Vagina (tissue), 2 donors: ENCODE results near the gene UBE2E2.

Experiments
- CTCF ChIP-seq, 3 experiments: fragments of 450-650 bp in 2 of 3; fragments of 200-600 bp in 1 of 3; sonication (generic) in 1 of 3; IDR thresholded peaks; one replicate each; pipeline ENCODE4 v1.5.1; 2017 to 2019; ENCODE audit warnings: antibody characterized with exemption in 3 of 3, mild to moderate bottlenecking in 2 of 3, moderate library complexity in 2 of 3
- POLR2A ChIP-seq, 2 donors: fragments of 450-650 bp; IDR thresholded peaks; one replicate each; pipeline ENCODE4 v1.6.1; 2017; ENCODE audit warnings: antibody characterized with exemption in 2 of 2, mild to moderate bottlenecking in 2 of 2, moderate library complexity in 2 of 2
- POLR2AphosphoS5 ChIP-seq, 2 donors: sonication (generic); formaldehyde crosslinking; IDR thresholded peaks; one replicate each; pipeline ENCODE4 v1.9.0; 2017; ENCODE audit warnings: antibody characterized with exemption in 2 of 2, mild to moderate bottlenecking in 2 of 2, low read depth in 1 of 2; ENCODE audit not compliant: insufficient read depth in 1 of 2

GRCh38 chr3:23484386-23484785 lies 281.3 kb downstream of the UBE2E2 start:
- TF ChIP-seq CTCF (IDR thresholded peaks at IDR 0.05) (no peak), POLR2AphosphoS5 (IDR thresholded peaks at IDR 0.05; ENCODE audit: insufficient read depth in 1 of 2, low read depth in 1 of 2) (no peak), POLR2A (IDR thresholded peaks at IDR 0.05) (no peak)
